Measurements from ENCODE around the gene DCST2. TPM values are rescaled to one million over a fixed set of nuclear protein-coding genes. Genes with fewer than 3 reads are reported as not detected.
"Not testable (repeated sequence)": the region's sequence is repeated elsewhere in the genome, so short reads cannot be mapped to it uniquely, and the experiment has no call there.

The DCST2 gene
- total RNA-seq, 1 donor from 2014 or later = 0.30 TPM

DNA sequence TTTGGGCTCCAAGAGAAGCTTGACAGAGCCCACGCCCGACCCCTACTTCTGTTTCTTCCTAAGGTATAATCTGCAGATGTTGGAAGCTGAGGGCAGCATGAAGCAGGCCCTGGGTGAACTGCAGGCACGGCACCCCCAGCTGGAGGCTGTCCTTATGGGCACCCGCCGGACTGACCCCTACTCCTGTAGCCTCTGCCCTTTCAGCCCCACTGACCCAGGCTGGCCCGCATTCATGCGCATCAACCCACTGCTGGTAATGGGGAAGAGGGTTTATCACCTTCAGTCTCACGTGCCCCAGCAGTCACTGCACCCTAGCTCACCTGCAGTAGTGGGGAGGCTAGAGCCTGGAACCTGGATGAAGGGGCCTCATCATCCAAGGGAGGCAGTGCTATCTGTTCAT is 43.3 kb downstream of the DCST2 start:
- no peak overlapping the region for H3K27ac Mint-ChIP-seq (ENCODE audit: unreplicated experiment)
- H3K4me3 Mint-ChIP-seq (ENCODE audit: unreplicated experiment) = no peak overlapping the region
- H3K36me3 Mint-ChIP-seq (ENCODE audit: low read depth) = peaks cover 7% of the 10 kb centered on the region
- no peaks in the 10 kb centered on the region for H3K27me3 Mint-ChIP-seq (ENCODE audit: low read depth)
- TF ChIP-seq, protein P1, sequence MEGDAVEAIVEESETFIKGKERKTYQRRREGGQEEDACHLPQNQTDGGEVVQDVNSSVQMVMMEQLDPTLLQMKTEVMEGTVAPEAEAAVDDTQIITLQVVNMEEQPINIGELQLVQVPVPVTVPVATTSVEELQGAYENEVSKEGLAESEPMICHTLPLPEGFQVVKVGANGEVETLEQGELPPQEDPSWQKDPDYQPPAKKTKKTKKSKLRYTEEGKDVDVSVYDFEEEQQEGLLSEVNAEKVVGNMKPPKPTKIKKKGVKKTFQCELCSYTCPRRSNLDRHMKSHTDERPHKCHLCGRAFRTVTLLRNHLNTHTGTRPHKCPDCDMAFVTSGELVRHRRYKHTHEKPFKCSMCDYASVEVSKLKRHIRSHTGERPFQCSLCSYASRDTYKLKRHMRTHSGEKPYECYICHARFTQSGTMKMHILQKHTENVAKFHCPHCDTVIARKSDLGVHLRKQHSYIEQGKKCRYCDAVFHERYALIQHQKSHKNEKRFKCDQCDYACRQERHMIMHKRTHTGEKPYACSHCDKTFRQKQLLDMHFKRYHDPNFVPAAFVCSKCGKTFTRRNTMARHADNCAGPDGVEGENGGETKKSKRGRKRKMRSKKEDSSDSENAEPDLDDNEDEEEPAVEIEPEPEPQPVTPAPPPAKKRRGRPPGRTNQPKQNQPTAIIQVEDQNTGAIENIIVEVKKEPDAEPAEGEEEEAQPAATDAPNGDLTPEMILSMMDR (IDR thresholded peaks at IDR 0.05) = no peak
- peak; percentile 92 for DNase-seq (ENCODE audit: low spot score)
- H3K9me3 Mint-ChIP-seq (ENCODE audit: low read depth) = no peaks in the 10 kb centered on the region
- peaks cover 4% of the 10 kb centered on the region for H3K4me1 Mint-ChIP-seq (ENCODE audit: low read depth)

DNA sequence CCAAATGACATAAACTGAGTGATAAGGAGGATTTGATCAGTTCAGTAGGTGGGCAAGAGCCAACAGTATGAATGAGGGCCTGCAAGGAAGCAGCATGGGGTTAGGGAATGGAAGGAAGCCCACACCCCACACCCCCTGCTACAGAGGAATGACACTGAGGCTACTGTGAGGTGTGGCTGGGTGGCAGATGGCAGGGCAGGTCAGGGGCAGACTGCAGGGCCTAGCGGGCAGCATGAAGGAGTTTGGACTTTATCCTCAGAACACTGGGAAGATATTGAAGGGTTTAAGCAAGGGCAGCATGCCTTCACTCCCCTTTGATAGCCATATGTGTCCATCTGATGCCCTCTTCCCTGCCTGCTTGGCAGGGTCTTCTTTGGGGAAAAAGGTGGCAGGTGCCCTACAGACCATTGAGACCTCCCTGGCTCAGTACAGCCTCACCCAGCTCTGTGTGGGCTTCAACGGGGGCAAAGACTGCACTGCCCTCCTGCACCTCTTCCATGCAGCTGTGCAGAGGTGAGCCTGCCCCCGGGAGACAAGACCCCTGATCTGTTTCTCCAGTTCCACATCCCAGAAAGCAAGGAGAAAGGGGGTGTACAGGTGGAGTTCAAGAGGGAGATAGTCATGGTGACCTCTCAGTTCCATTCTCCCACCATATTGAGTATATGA is 44.3 kb downstream of the DCST2 start:
- peak; percentile 51 for DNase-seq (ENCODE audit: low spot score)
- Mint-ChIP-seq H3K27me3 (ENCODE audit: low read depth) (no peaks in the 10 kb centered on the region), H3K36me3 (ENCODE audit: low read depth) (peaks cover 7% of the 10 kb centered on the region), H3K4me3 (ENCODE audit: unreplicated experiment) (no peak overlapping the region), H3K4me1 (ENCODE audit: low read depth) (peaks cover 4% of the 10 kb centered on the region), H3K9me3 (ENCODE audit: low read depth) (no peaks in the 10 kb centered on the region), H3K27ac (ENCODE audit: unreplicated experiment) (no peak overlapping the region)
- TF ChIP-seq, protein P1 (IDR thresholded peaks at IDR 0.05) = no peak

DNA sequence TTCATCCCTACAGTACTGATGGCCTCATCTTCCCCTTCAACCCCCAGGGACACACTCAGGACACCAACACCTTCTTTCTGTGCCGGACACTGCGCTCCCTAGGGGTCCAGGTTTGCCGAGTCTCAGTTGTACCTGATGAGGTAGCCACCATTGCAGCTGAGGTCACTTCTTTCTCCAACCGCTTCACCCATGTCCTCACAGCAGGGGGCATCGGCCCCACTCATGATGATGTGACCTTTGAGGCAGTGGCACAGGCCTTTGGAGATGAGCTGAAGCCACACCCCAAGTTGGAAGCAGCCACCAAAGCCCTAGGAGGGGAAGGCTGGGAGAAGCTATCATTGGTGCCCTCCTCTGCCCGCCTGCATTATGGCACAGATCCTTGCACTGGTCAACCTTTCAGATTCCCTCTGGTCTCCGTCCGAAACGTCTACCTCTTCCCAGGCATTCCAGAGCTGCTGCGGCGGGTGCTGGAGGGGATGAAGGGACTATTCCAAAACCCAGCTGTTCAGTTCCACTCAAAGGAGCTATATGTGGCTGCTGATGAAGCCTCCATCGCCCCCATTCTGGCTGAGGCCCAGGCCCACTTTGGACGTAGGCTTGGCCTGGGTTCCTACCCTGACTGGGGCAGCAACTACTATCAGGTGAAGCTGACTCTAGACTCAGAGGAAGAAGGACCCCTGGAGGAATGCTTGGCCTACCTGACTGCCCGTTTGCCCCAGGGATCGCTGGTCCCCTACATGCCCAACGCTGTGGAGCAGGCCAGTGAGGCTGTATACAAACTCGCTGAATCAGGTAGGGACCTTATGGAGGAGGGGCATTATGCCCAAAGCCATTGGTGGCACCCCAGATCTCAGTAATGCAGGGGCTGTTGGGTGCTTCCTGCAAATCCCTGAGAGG is 45.3 kb downstream of the DCST2 start:
- no peak overlapping the region for H3K4me3 Mint-ChIP-seq (ENCODE audit: unreplicated experiment)
- DNase-seq (ENCODE audit: low spot score) = peak; percentile 51

DNA sequence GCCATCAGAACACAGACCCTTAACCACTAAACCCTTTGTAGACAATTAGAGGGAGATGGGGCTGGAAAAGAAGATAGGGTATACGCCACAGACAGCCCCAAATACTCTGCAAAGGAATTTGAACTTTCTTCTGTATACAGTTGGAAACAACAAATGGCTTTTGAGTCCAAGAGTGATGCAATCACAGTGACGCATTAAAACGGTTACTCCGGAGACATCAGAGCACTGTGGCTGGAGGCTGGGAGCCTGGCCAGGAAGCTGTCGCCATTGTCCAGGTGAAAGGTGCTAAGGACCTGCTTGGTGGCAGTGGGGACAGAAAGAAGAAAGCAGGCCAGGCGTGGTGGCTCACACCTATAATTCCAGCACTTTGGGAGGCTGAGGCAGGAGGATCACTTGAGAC is 46.3 kb downstream of the DCST2 start:
- H3K4me3 Mint-ChIP-seq (ENCODE audit: unreplicated experiment) = no peak overlapping the region
- no peak overlapping the region for H3K27ac Mint-ChIP-seq (ENCODE audit: unreplicated experiment)
- peaks cover 7% of the 10 kb centered on the region for H3K36me3 Mint-ChIP-seq (ENCODE audit: low read depth)
- H3K9me3 Mint-ChIP-seq (ENCODE audit: low read depth) = no peaks in the 10 kb centered on the region
- no peak for DNase-seq (ENCODE audit: low spot score)
- H3K27me3 Mint-ChIP-seq (ENCODE audit: low read depth) = no peaks in the 10 kb centered on the region
- peaks cover 6% of the 10 kb centered on the region for H3K4me1 Mint-ChIP-seq (ENCODE audit: low read depth)
- TF ChIP-seq, protein P1 (IDR thresholded peaks at IDR 0.05) = no peak

More for the DNA sequence above, 45.3 kb downstream of the DCST2 start:
- peaks cover 7% of the 10 kb centered on the region for H3K36me3 Mint-ChIP-seq (ENCODE audit: low read depth)
- H3K4me1 Mint-ChIP-seq (ENCODE audit: low read depth) = peaks cover 10% of the 10 kb centered on the region
- H3K9me3 Mint-ChIP-seq (ENCODE audit: low read depth) = no peaks in the 10 kb centered on the region
- no peak overlapping the region for H3K27ac Mint-ChIP-seq (ENCODE audit: unreplicated experiment)
- TF ChIP-seq, protein P1 (IDR thresholded peaks at IDR 0.05) = no peak
- no peaks in the 10 kb centered on the region for H3K27me3 Mint-ChIP-seq (ENCODE audit: low read depth)

DNA sequence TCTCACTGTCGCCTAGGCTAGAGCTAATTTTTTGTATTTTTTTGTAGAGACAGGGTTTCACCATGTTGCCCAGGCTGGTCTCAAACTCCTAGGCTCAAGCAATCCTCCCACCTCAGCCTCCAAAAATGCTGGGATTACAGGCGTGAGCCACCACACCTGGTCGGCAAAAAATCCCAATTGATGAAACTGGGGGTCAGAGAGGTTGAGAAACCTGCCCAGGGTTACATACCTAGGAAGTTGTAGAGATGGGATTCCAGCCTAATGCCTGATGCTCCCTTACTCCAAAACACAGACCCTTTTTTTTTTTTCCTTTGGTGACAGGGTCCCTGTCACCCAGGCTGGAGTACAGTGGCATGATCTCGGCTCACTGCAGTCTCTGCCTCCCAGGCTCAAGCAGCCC is 46.8 kb downstream of the DCST2 start:
- H3K4me1 Mint-ChIP-seq (ENCODE audit: low read depth); H3K27me3 Mint-ChIP-seq (ENCODE audit: low read depth); H3K27ac Mint-ChIP-seq (ENCODE audit: unreplicated experiment); DNase-seq (ENCODE audit: low spot score); H3K4me3 Mint-ChIP-seq (ENCODE audit: unreplicated experiment); H3K9me3 Mint-ChIP-seq (ENCODE audit: low read depth); H3K36me3 Mint-ChIP-seq (ENCODE audit: low read depth): not testable (repeated sequence)

Data from chondrocyte (in vitro differentiated cells).